H1 (cell line): ENCODE results near the gene AP1G2. TPM values are rescaled to one million over a fixed set of nuclear protein-coding genes. Genes with fewer than 3 reads are reported as not detected.

Experiments
- BRCA1 ChIP-seq: IDR thresholded peaks from 2 replicates; pipeline ENCODE4 v1.6.1; 2012; ENCODE audit warnings: low read depth, low read length, improper control_type of control experiment
- CBX8 ChIP-seq: fragments of 300-800, 300-1000 bp; sonication (generic); IDR thresholded peaks from 2 replicates; pipeline ENCODE4 v1.7.1; 2016; ENCODE audit warnings: low read depth, low read length, borderline replicate concordance
- CHD2 ChIP-seq: IDR thresholded peaks from 2 replicates; pipeline ENCODE4 v1.6.1; 2012; ENCODE audit warnings: low read length, improper control_type of control experiment
- CREB1 ChIP-seq: IDR thresholded peaks from 2 replicates; pipeline ENCODE4 v1.6.1; 2012; ENCODE audit warnings: inconsistent platforms
- EGR1 ChIP-seq: IDR thresholded peaks from 2 replicates; pipeline ENCODE4 v1.6.1; 2011; ENCODE audit warnings: low read depth, low read length, borderline replicate concordance
- EZH2 ChIP-seq: fragments of 200-600 bp; sonication (generic); IDR thresholded peaks from 2 replicates; pipeline ENCODE4 v1.7.1; 2012; ENCODE audit warnings: low read depth, mild to moderate bottlenecking, moderate library complexity, low read length, inconsistent platforms; ENCODE audit not compliant: severe bottlenecking
- GABPA ChIP-seq: IDR thresholded peaks from 2 replicates; pipeline ENCODE4 v1.6.1; 2011; ENCODE audit warnings: mild to moderate bottlenecking, low read length, moderate library complexity, borderline replicate concordance; ENCODE audit not compliant: insufficient read depth
- JUN ChIP-seq: IDR thresholded peaks from 2 replicates; pipeline ENCODE4 v1.6.1; 2011; ENCODE audit warnings: low read depth, mild to moderate bottlenecking, improper control_type of control experiment, low read length
- RBBP5 ChIP-seq: IDR thresholded peaks from 2 replicates; pipeline ENCODE4 v1.7.1; 2012; ENCODE audit warnings: low read depth, mild to moderate bottlenecking, inconsistent platforms, low read length, moderate library complexity, borderline replicate concordance
- SIX5 ChIP-seq: IDR thresholded peaks from 2 replicates; pipeline ENCODE4 v1.6.1; 2011; ENCODE audit warnings: mild to moderate bottlenecking, low read depth, low read length
- TAF1 ChIP-seq: IDR thresholded peaks from 2 replicates; pipeline ENCODE4 v1.6.1; 2011; ENCODE audit warnings: mild to moderate bottlenecking, low read depth, low read length
- polyA plus RNA-seq, 7 experiments: library from polyadenylated mRNA; depleted of rRNA in 3 of 7; stranded (reverse) in 5 of 7; unstranded in 2 of 7; fragments of >200 nt in 5 of 7; fragments of 200-250 nt in 2 of 7; gene quantifications; 1 replicate in 5 of 7; 2 replicates in 1 of 7; 4 replicates in 1 of 7; pipeline versions ENCODE4 v1.2.1 to v1.2.3, GENCODE V29; 2011 to 2013; ENCODE audit warnings: missing spikeins in 2 of 7, mixed read lengths in 2 of 7
- total RNA-seq: library from RNA; stranded (reverse); fragmentation: NEBNext Ultra II Directional; extraction: Animal tissue kit (Norgen Biotek cat#: 25700); gene quantifications from 2 replicates; pipeline ENCODE4 v1.2.1, GENCODE V29; 2021

AP1G2 gene
- total and polyA plus RNA-seq, 2 of the 8 experiments (the other 6 are each of a cell fraction or from before 2014, with no cell fraction given): 70.9 to 134 TPM

- no peak for TF ChIP-seq GABPA
- TF ChIP-seq EGR1: no peak
- TF ChIP-seq CREB1: no peak
- TF ChIP-seq RBBP5: no peak; the same call in 1 of the 2 replicates
- TF ChIP-seq JUN: no peak
- no peak for TF ChIP-seq EZH2
- TF ChIP-seq CBX8: no peak
- TF ChIP-seq CHD2: 0 out of 2 replicates have a peak, but pooled peaks have one; percentile 19
- peak; percentile 50; the same call in 1 of the 2 replicates for TF ChIP-seq TAF1
- no peak for TF ChIP-seq BRCA1
- no peak for TF ChIP-seq SIX5
These were observed 28.8 kb downstream of the AP1G2 start (continued) for GRCh38 chr14:23538785-23539184.
